HG03571 (cell line): ENCODE measurements around the gene CD96.
A peak's percentile ranks its signal among the peaks of the same experiment; 100 is the strongest.
"Not testable (repeated sequence)": the region's sequence is repeated elsewhere in the genome, so short reads cannot be mapped to it uniquely, and the experiment has no call there.

Experiments used
- ATAC-seq: cut with Tn5 transposase; IDR thresholded peaks from one replicate; pipeline ENCODE4 v1.9.1; 2021; ENCODE audit not compliant: unreplicated experiment

Gene CD96

DNA sequence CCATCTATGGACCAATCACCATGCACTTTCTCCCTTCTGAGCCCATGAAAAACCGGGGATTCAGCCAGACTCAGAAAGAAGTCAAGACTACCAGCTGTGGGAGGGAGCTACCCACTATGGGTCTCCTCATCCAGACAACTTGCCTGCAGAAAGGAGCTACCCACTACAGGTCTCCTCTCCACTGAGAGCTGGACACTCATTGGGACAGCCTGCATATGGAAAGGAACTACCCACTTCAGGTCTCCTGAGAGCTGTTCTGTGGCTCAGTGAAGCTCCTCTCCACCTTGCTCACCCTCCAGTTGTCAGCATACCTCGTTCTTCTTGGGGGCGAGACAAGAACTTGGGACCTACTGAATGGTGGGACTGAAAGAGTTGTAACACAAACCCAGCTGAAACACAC, 75.4 kb downstream of the CD96 start:
- no peak for ATAC-seq

DNA sequence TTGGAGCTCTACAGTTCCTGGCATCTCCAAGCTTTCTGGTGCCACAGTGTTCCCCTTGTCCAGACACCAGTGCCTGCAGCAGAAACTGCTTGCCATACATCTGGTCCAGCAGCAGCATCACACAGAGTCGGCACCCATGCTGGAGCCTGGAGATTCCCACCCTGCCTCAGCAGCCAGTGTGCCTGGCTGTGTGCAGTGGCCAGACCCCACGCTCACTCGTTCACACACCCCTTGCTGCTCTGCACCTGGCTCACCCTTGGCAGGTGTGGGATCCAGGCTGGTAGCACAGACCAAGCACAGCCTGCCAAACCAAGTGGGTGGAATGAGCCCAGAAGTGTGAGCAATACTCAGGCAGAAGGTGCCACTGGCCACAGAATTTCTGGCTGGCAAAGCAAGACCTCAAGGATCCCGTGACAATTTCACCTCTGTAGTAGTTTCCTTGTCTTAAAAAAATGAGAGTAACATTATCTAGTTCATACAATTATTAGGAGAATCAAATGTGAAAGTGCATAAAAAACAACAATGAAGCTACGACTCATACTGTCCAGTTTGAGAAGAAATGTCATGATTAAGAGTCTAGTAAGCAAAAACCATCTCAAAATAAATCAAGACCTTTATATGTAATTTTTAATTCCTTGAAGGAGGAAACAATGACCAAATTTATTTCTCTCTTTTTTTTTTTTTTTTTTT, 76.1 kb downstream of the CD96 start:
- no peak for ATAC-seq

DNA sequence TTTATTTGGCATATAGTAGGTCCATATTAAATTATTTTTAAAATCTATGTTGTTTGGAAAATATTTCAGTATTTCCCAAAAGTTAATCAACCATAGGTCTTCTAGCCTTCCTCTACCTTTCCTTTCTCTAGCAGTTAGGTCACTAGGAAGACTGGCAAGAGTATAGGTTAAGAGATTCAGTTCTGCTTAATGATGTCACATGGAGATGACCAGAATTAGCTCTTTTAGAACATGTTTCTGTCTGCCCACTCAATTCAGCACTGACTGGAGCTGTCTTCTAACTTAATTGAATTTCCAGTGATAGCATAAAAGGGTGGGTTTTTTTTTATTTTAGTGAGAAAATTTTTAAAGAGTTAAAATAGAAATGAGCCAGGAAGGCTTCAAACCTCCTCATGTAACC, 76.9 kb downstream of the CD96 start:
- no peak for ATAC-seq

DNA sequence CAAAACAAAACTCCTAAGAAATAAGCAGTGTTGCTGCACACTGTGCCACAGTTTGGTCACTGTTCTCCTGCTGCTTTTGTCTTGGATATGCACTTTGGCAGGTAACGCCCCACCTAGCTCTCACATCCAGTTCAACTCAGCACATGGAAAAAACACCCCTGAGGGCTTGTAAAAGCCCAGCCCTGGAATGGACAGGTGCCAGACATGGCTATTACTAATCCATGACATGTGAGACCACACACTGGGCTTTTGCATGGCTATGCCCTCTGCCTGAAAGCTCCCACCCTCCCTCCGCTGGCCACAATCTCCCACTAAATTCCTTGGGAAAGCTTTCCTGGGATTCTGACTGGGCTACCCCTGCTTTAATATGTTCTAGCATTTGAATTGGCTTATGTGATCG, 77.8 kb downstream of the CD96 start:
- no peak for ATAC-seq

DNA sequence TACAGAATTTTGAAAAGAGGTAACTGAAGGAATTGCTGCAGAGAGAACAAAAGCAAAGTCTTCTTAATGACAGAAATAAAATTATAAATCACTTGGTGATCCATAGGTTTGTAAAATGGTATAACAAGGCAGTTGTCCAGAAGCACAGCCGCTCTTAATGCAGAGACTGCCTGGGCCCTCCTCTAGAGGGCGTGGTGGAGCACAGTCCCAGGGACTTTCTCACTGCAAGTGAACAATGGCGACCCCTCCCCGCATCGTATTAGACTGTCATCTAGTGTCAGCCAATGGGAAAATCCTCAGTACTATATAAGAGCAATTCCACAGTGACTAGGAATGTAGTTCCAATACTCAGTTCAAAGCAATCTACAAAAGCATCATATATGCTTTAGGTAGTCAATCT, 79.5 kb downstream of the CD96 start:
- no peak for ATAC-seq

DNA sequence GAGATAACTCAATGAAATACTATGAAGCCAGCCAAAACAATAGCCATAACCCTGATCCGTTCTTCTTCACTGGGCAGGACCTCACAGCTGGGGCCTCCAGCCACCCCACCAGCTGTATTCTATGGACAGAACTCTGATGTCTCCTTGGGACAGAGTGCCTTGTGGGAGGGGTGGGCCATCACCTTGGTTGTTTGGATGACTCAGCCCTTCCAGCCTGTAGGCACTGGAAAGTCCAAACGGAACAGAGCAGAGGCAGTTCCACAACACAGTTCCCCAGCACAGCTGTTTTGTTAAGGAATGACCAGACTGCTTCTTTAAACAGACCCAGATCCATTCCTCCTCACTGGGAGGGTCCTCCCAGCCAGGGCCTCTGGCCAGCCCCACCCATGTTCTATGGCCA, 85.1 kb downstream of the CD96 start:
- ATAC-seq: no peak

DNA sequence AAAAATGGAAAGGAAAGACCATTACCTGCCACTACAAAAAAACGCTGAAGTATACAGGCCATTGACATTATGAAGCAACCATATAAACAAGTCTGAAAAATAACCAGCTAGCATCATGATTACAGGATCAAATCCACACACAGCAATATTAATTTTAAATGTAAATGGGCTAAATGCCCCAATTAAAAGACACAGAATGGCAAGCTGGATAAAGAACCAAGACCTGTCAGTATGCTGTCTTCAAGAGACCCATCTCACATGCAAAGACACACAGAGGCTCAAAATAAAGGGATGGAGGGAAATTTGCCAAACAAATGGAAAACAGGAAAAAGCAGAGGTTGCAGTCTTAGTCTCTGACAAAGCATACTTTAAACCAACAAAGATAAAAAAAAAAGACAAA, 87.0 kb downstream of the CD96 start:
- ATAC-seq: not testable (repeated sequence)

DNA sequence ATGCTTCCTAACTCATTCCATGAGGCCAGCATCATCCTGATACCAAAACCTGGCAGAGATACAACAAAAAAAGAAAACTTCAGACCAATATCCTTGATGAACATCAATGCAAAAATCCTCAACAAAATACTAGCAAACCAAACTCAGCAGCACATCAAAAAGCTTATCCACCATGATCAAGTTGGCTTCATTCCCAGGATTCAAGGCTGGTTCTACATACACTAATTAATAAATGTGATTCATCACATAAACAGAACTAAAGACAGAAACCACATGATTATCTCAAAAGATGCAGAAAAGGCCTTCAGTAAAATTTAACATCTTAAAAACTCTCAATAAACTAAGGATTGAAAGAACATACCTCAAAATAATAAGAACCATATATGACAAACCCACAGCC, 88.6 kb downstream of the CD96 start:
- not testable (repeated sequence) for ATAC-seq

DNA sequence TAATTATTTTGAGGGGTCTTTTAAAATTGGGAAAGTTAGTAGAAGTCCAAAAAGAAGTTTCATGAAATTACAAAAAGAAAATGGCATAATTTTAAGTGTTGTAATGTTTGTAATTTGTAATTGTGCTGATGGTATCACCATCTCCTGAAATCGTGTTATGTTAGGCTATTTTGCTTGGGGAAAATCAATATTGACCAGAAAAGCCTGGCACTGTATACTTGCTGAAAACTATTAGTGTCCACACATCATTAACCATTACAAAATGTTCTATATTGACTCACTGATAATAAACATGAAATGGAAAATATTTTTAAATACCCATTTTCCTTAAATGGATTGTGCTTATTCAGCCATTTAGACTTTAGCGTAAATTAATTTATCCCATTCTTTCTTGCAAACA, 93.4 kb downstream of the CD96 start:
- ATAC-seq: no peak

DNA sequence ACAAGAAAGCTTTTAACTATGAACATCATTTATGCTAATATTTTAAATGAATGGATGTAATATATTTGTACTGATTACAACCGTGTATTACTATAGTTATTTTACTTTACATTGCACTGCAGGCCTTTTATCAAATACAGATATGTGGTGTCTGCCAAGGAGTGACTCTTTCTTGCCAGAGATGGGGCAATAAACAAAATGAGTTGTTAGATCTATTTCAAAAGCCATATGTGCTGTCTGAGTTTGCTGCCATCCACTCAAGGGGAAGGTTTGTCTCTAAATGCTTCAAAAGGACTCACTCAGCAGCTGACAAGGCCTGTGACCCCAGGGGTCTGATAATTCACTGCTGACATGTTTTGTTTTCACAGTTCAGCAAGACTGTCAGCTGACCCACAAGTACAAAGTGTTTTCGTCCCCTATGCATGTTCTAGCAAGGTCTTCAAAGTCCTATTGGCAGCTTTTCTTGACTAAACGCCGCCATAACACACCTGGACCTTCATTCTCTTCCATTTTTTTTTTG, 94.4 kb downstream of the CD96 start:
- no peak for ATAC-seq

DNA sequence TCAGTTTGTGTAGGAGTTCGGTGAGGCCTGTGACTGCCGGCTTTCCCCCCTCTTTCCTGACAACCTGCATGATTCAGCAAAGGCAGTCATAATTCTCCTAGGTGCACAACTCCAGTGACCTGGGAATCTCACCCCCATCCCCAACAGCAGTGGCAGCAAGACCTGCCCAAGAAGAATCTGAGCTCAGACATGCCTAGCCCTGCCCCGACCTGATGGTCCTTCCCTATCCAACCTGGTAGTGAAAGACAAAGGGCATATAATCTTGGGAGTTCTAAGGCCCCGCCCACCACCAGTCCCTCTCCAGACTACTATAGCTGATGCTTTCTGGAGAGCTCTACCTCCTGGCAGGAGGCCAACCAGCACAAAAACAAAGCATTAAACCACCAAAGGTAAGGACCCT, 97.3 kb downstream of the CD96 start:
- no peak for ATAC-seq

DNA sequence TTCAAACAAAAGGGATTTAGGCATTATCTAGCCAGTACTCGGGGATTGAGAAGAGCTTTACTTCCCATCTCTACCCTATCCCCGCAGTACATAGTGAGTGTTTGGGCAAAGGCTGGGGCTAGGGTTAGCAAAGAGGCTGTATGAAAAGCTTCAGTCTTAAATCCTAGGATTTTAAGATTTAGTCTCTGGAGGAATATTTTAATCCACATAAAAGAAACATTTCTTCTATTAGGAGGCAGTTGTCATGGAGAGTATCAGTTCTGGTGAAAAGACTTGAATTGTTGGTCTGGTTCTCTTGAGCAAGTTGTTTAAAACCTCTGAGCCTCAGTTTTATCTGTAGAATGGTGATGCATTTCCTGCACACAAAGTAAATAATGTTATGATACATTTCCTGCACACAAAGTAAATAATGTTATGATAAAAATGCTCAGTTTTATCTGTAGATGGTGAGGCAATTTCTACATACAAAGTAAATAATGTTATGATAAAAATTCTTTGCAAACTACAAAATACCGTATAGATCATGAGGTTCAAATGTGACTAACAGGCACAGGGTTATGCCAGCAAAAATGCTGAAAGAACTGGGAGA, 107.1 kb downstream of the CD96 start:
- ATAC-seq: no peak

DNA sequence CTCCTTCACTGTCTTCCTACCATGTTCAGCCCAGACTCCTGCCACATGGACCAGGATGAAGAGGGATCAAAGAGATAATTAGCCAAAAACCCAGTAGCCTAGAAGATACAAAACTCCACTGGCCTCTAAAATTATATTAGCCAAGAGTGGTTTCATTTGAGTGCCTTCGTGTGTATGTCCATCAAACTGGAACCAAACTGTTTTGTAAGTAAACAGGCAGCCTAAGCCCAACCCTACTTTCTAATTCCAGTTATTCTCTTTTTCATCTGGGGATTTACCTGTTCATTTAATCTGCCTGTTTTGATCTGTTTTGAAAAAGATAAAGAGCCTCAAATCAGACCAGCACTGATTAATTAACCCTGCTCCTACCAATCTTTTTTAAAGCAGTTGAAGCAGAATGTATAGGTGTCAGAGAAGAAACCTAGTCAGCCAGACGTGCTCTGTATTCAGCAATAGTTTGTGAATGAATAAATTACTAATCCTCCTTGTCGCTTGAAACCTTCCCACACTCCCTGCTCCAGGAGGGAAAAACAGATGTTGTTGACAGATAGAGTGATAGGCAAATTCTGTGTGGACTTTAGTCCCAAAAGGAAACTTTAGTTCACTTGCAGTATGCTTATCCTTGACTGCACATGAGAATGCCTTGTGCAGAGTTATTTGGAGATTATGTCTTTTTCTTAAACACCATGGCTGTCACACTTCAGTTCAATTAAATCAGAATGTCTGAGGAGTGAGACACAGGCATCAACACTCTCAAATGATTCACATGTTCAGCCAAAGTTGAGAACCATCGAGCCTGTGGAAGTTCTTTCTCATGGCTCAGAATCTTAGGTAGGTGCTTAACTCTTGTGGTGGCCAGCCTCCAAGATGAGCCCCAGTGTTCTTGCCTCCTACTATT, 108.6 kb downstream of the CD96 start:
- ATAC-seq: no peak

DNA sequence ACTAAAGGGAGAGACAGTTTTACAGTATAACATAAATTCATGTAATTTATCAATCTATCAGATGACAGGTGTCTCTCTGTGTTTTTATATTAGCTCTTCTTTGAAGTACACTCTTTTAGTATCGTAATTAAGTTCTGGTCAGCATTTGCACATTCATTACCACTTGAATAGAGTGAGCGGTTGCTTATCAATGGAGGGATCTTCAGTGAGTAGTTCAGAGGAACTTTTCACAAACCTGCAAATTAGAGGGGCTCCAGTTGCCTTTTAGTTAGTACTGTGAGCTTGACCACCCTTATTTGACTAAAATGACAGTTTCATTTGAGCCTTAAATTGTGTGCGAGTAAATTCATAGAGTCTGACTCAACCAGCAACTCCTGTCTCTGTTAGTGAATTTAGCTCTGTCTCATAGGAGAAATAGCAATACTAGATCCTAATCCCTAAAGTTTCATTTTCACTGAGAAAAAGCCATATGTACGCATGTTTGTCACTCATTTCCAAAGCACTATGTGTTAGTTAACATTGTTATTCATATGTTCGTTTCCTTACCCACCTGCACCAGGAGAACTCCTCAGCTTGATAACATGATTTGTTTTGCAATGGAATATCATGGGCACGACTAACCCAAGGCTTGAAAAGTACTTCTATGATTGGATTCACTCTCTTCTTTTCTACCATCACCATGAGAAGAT, 110.6 kb downstream of the CD96 start:
- ATAC-seq: no peak

DNA sequence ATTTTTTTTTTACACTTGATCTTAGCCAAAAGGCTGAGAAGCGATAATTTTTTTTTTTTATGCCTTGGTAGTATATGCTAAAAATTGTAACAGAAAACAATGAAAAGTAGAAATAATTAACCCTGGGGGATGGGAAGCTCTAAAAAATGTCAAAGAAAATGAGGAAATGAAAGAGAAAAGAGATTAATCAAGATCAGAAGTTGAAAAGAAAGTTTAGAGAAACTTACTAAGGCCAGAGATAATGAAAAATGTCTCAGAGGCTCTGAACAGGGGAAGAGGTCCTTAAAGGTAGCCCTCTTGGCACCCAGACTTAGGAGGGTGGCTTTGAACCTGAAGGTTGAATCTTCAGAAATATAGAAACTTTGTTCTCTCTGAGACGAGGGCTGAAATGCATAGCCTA, 111.8 kb downstream of the CD96 start:
- no peak for ATAC-seq

DNA sequence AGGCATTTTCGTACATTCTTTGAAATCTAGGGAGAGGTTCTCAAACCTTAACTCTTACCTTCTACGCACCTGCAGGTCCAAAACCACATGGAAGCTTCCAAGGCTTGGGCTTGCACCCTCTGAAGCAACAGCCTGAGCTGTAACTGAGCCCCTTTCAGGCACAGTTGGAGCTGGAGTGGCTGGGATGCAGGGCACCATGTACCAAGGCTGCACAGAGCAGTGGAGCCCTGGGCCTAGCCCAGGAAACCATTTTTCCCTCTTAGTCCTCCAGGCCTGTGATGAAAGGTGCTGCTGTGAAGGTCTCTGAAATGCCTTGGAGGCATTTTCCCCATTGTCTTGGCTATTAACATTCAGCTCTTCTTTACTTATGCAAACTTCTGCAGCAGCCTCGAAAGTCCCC, 120.0 kb downstream of the CD96 start:
- ATAC-seq: no peak

DNA sequence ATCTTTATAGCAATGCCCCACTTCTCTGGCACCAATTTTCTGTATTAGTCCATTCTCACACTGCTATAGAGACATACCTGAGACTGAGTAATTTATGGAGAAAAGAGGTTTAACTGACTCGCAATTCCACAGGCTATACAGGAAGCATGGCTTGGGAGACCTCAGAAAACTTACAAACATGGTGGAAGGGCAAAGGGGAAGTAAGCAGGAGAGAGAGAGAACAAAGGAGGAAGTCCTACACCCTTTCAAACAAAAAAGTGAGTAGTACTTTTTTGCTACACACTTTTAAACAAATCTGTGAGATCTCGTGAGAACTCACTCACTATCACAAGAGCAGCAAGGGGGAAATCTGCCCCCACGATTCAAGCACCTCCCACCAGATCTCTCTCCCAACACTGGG, 120.9 kb downstream of the CD96 start:
- no peak for ATAC-seq

DNA sequence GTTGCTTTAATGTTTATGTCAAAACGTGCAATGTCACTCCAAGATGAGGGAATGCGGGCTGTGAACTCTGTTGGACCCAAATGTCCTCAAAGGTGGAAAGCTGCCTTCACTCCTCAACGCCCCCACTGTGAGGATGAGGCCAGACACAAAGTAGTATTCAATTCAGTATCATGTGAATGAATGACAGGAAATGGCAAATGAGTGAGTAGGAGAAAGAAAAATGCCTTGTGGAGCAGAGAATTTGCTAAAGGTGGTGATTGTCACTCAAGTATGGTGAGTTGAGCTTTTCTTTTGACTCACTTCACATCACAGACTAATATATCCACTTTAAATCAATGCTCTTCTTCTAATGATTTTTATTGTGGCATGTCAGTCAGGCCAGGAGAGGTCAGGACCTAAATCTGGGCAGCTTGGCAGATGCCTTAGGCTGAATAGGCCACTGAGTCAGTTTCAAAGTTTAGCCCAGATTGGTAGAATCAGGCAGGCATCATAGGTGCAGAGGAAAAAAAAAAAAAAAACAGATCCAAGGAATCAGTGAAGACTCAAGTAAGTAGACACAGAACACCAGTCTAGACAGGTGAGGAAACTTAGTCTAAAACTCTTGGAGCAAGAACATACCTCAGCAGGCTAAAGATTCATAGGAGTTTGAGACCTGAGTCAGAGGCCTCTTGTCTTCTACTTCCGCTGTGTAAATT, 124.2 kb downstream of the CD96 start:
- ATAC-seq: no peak

DNA sequence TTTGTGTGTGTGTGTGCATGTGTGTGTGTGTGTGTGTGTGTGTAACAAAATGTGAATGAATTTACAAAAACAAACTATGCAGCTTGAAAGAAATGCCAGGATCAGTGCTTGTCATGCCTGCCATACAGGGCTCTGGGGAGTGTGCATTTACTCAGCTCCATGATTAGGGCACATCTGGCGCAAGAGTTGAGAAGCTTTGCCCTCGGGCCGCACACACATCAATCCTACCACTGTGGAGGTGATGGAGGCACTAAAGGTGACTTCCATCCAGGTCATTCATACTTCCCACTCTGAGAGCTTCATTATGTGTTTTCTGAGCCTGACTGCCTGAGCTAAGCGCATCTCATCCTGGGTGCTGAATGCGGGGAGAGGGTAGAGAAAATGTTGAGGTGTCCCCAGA, 125.2 kb downstream of the CD96 start:
- no peak for ATAC-seq

DNA sequence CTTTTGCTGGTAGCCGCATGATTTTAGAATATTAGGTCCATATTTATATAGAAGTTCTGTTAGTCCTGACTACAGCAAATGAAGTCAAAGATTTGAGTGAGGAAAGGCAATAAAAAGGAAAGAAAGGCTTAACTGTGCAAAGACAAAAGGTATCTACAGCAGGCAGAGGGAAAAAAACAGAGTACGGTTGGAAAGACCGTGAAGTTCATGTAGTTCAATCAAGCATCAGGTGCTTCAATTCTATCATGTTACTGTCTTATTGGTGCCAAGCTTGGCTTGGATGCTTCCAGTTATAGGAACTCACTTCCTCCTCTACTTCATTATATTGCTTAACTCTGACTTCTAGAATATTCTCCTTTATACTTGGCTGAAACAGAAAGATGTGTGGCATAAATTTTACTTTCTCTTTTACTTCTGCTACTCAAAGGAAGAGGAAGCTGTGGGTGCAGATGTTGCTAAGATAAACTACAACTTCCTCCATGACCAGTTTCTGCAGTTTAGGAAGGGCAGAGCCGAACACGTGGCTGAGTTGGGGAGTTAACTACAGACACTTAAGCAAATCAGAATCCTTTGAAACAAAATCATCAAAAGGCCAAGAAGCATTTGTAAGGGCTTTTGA, 125.7 kb downstream of the CD96 start:
- peak; percentile 95 for ATAC-seq
